WI38 (cell line): ENCODE data around the gene HOXA13.

Experiments used
- H3K4me3 ChIP-seq: 2 replicates; pipeline ENCODE4 v1.5.1; 2011; ENCODE audit warnings: low read depth, mild to moderate bottlenecking, control low read depth, low read length
- TF ChIP-seq, protein P1 (sequence below): IDR thresholded peaks from 2 replicates; pipeline ENCODE4 v1.5.1; 2012; ENCODE audit warnings: low read depth, mild to moderate bottlenecking, control low read depth, low read length

HOXA13 gene

DNA sequence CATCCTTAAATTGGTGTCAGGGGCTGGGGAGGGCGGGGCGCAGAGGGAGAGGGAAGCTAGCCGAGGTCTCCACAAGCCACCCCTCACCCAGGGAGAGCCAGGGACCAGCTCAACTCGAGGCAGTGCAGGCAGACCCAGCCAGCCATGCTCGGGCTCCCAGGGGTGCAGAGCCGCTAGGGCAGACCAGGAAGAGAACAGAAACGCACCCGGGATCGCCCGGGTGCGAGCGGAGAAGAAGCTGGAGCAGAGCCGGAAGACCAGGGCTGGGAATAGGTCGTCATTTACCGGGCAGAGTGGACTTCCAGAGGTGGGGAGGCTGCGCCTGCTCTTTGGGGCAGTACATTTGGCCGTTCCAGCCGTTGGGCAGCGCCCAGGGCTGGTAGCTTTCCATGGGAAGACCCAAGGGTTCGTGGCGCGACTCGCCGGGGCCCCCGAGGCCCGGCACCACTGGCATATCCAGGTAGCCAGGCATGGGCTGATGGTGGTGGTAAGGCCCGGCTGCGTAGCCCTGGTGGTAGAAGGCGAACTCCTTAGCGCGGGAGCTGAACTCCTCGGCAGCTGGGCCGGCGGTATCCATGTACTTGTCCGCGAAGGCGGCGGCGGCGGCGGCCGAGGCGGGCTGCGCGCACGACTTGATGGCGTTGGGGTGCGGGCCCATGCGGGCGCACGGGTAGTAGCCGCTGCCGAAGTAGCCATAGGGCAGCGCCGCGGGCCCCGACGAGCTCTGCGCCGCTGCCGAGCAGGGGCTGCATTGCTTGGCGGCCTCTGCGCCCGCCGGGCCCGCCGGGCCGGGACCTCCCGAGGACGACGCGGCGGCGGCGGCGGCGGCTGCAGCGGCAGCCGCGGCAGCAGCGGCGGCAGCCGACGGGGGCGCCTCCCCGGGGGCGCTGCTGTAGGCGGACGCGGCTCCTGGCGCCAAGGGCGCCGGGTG, 755 bp downstream of the HOXA13 start:
- no peak overlapping the region for H3K4me3 ChIP-seq
- TF ChIP-seq, protein P1, sequence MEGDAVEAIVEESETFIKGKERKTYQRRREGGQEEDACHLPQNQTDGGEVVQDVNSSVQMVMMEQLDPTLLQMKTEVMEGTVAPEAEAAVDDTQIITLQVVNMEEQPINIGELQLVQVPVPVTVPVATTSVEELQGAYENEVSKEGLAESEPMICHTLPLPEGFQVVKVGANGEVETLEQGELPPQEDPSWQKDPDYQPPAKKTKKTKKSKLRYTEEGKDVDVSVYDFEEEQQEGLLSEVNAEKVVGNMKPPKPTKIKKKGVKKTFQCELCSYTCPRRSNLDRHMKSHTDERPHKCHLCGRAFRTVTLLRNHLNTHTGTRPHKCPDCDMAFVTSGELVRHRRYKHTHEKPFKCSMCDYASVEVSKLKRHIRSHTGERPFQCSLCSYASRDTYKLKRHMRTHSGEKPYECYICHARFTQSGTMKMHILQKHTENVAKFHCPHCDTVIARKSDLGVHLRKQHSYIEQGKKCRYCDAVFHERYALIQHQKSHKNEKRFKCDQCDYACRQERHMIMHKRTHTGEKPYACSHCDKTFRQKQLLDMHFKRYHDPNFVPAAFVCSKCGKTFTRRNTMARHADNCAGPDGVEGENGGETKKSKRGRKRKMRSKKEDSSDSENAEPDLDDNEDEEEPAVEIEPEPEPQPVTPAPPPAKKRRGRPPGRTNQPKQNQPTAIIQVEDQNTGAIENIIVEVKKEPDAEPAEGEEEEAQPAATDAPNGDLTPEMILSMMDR, result no peak

DNA sequence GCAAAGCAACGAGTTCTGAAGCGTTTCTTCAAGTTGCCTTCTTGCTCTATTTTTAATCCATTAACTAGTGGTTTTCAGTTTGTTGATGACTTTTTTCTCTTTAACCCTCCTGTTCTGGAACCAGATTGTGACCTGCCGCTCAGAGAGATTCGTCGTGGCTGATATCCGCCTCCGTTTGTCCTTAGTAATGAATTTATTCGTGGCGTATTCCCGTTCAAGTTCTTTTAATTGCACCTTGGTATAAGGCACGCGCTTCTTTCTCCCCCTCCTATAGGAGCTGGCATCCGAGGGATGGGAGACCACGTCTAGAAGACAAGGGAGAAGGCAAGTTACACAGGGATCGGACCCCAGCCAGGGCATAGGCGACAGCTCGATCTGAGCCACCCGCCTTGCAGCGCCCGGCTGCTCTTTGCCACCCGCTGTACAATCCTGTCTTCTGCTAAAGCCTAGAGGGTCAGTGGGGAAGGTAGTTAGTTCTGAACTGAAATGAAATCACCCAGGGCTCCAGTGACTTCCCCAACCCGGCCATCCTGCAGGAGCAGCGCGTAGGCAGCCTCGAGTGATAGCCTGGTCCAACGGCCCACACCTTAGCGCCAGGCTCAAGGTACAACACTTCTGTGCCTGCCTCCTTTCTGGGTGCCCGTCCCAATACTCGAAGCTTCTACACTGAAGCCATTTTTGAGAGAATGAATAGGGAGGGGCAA, 1.6 kb downstream of the HOXA13 start:
- TF ChIP-seq, protein P1, result no peak
- H3K4me3 ChIP-seq, result no peak overlapping the region

DNA sequence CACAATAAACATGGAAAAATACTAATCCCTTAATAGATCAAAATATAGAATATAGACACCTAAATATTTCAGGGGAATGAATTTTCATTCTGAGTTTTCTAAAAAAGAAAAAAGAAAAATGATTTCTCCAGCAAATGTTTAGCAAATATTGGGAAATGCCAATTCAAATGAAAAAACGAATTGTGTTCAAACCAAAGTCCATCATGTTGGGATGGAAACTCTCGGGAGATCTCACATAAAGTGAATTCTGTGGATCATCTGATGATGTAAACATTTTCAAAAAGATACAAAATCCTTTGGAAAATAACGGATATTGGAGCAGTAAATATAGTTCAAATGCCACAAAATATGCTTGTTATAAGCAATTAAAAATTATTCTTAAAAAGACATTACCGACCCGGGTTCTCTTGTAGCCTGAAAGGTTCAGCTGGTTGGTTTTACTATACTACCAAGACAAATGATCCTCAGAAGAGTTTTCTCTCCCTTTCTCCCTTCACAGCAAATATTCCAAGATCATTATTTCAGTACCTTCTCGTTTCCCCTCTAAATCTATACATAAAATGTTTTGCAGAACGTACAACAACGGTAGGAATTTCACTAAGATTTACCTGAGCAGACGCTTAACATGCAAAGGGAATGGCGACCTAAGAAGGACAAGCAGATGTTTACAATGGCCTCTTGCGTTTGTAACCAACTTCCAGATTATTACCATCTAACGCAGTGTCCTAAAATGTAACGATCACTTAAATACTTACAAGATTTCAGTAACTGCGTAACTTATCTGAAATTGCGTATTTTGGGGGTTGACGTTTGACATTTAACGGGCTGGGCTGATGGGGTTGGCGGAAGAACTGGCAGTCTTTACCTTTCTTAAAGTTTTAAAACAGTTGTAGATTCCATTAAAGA, 2.5 kb downstream of the HOXA13 start:
- H3K4me3 ChIP-seq, result no peak overlapping the region
- TF ChIP-seq, protein P1, result no peak

DNA sequence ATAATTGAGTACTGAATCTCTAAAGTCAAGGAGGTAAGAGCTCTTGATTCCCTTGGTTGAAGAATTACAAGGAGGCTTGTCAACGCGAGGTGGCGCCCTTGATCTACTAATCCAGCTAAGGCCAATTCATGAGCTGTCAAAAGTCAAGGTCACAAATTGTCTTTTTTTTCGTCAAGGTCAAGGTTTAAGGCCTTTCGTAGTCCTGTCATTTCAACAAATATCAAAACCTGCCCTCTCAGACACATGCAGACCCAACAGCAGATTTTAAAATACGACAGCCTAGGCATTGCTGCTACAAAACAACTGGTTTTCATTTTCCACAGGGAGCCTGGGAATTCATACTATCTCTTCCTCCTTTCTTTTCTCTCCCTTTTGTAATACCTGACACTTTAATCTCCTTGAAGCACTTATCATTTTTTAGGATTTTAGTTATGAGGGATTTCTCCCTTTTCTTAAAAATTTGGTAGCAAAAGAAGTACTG, 3.6 kb downstream of the HOXA13 start:
- H3K4me3 ChIP-seq, result no peak overlapping the region
- TF ChIP-seq, protein P1, result peak; percentile 67

DNA sequence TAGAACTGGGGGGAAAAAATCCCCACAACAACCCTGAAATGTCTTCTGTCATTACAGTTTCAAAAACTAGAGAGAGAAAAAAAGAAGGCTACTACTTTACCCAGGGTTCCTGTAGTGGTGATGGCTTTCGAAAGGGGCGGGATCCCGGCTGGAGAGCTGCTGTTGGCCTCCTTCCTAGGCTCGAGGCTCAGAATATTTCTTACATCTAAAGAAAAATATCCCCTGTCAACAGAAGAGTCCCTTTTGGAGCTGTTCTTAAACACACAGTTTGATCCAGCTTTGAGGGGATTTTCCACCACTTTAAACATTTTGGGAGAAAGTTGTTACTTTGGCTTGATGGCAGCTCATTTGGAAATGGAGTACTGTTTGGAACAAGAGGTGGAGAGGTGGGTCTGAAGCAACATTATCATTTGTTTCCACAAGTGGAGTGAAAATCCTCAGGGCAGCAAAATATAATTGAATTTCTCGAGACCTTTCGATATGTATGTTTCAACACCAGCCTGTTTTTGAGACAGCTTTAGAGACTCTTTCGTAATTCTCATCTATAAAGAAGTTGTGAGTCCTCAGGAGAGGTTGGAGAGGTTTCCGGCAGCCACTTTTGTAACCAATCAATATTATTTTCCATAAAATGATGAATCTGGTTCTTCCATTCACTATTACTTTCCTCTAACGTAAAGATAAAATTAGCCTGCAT, 5.1 kb downstream of the HOXA13 start:
- H3K4me3 ChIP-seq, result no peak overlapping the region
- TF ChIP-seq, protein P1, result no peak

DNA sequence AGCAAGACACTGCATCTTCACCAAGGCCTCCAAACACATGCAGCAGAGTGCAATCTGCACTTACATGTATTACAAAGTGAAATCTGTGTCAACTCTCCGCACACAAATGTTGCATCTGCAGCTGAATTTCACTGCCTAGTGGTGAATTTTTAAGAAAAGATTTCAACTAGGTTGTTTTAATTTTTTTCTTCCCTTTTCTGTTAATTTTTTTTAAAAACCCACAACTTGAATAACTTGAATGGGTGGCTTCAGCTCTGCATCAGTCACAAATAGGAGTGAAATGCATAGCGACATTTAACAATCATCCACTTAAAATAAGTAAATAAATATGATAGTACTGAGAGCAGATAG, 5.9 kb downstream of the HOXA13 start:
- TF ChIP-seq, protein P1, result no peak
- H3K4me3 ChIP-seq, result no peak overlapping the region
